Panc1 (cell line): Measurements from ENCODE around the gene KASH5. TPM values are rescaled to one million over a fixed set of nuclear protein-coding genes. Genes with fewer than 3 reads are reported as not detected.

Experiments
- ATAC-seq: fragments of 200-7000 bp; cut with Tn5 transposase; 2 replicates; pipeline ENCODE4 v1.9.1; 2020; ENCODE audit warnings: mild to moderate bottlenecking, moderate library complexity
- BruUV-seq: library from RNA; stranded (reverse); fragments of 400-500 nt; replicated peaks from 2 replicates; lab custom pipeline; 2021; lab: Mats Ljungman, UMichigan
- CTCF ChIA-PET: fragments of 300-600 bp; sonication (Branson Sonifier 250); formaldehyde crosslinking; loops from one replicate; lab custom pipeline; 2022; ENCODE audit warnings: antibody characterized with exemption; lab: Charles Lee
- POLR2A ChIA-PET: fragments of 300-600 bp; sonication (Branson Sonifier 250); formaldehyde crosslinking; loops from one replicate; lab custom pipeline; 2022; ENCODE audit warnings: antibody characterized with exemption; lab: Charles Lee
- DNase-seq: peaks from one replicate; pipeline ENCODE4 v3.0.0-alpha.2; 2010; ENCODE audit warnings: low read depth, low spot score
- H3K27ac ChIP-seq: 2 replicates; pipeline ENCODE4 v1.5.1; 2011; ENCODE audit warnings: mild to moderate bottlenecking, low read length, inconsistent platforms
- H3K27me3 ChIP-seq: fragments of 200-500 bp; sonication (Bioruptor generic); 2 replicates; pipeline ENCODE4 v1.6.0; 2014; ENCODE audit warnings: low read length, inconsistent platforms; ENCODE audit not compliant: control insufficient read depth, insufficient read depth
- H3K36me3 ChIP-seq: fragments of 200-500 bp; sonication (Bioruptor generic); 2 replicates; pipeline ENCODE4 v1.5.1; 2014; ENCODE audit warnings: inconsistent platforms, mild to moderate bottlenecking, low read length, moderate library complexity; ENCODE audit not compliant: control insufficient read depth, insufficient read depth
- H3K4me1 ChIP-seq: 2 replicates; pipeline ENCODE4 v1.5.1; 2011; ENCODE audit warnings: inconsistent platforms, mild to moderate bottlenecking, low read length, moderate library complexity; ENCODE audit not compliant: control insufficient read depth, insufficient read depth
- H3K4me3 ChIP-seq, 2 experiments: 2 replicates each; pipeline ENCODE4 v1.5.1; 2011 to 2012; ENCODE audit warnings: low read depth in 2 of 2, low read length in 2 of 2, mild to moderate bottlenecking in 2 of 2, inconsistent platforms in 1 of 2, moderate library complexity in 1 of 2
- H3K9me3 ChIP-seq: fragments of 200-500 bp; sonication (Bioruptor generic); 2 replicates; pipeline ENCODE4 v1.5.1; 2014; ENCODE audit warnings: low read depth, mild to moderate bottlenecking, inconsistent platforms, low read length, moderate library complexity; ENCODE audit not compliant: control insufficient read depth, insufficient read depth
- POLR2AphosphoS5 ChIP-seq: IDR thresholded peaks from 2 replicates; pipeline ENCODE4 v1.6.1; 2012; ENCODE audit warnings: mild to moderate bottlenecking, low read depth, low read length, moderate library complexity
- REST ChIP-seq, 2 experiments: IDR thresholded peaks; 2 replicates each; pipeline ENCODE4 v1.6.1; 2011 to 2012; ENCODE audit warnings: low read depth in 2 of 2, control low read depth in 1 of 2, low read length in 1 of 2, mild to moderate bottlenecking in 1 of 2, moderate library complexity in 1 of 2; ENCODE audit not compliant: insufficient read depth in 1 of 2
- SIN3A ChIP-seq: IDR thresholded peaks from 2 replicates; pipeline ENCODE4 v1.6.1; 2012; ENCODE audit warnings: low read depth, mild to moderate bottlenecking, low read length, moderate library complexity, borderline replicate concordance; ENCODE audit not compliant: insufficient read depth
- TCF7L2 ChIP-seq: IDR thresholded peaks from 2 replicates; pipeline ENCODE4 v1.6.1; 2011; ENCODE audit warnings: mild to moderate bottlenecking, low read depth, low read length, inconsistent platforms
- in situ Hi-C: cut with HindIII; loops from 2 replicates; pipeline ENCODE4 v1.10.0; 2016; ENCODE audit warnings: low sequenced_read_pairs, low pct_unique_long_range_greater_than_20kb
- intact Hi-C: fragments of 100-400 bp; cut with micrococcal nuclease; formaldehyde crosslinking; loops from one replicate; pipeline ENCODE4 v1.10.0; 2022; ENCODE audit not compliant: unreplicated experiment
- total RNA-seq: library from RNA; stranded (reverse); gene quantifications from one replicate; pipeline ENCODE4 v1.2.1, GENCODE V29; 2021; ENCODE audit not compliant: unreplicated experiment
- TF ChIP-seq, protein P1 (sequence below): fragments of 450-650 bp; IDR thresholded peaks from 2 replicates; pipeline ENCODE4 v1.5.1; 2017; ENCODE audit warnings: mild to moderate bottlenecking

The KASH5 gene
- total RNA-seq, 1 experiment from 2014 or later = not detected

DNA sequence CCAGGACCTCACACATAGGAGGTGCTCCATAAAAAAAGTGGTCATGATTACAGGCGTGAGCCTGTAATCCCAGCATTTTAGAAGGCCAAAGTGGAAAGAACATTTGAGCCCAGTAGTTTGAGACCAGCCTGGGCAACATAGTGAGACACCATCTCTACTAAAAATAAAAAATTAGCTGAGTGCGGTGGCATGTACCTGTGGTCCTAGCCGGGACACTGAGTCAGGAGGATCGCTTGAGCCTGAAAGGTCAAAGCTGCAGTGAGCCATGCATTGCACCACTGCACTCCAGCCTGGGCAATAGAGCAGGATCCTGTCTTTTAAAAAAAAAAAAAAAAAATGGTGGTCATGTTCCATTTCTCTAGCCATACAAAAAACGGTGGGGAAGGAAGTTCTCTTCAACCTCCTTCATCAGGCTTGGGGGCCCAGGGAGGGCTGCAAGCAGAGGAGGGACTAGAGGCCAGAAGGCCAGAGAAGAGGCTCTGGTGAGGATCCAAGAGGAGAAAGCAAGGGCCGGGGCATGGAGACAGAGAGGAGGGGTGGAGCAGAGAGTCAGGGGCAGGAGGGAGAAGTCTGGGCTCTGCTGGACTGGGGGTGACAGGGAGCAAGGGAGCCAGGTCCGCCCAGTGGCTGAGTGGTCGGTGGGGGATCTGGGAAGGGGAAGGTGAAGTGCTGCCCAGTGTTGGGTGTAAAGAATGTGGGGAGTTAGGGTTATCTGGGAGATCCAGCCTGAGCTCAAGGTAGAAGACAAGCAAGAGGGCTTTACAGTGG lies 8.9 kb downstream of the KASH5 start:
- ATAC-seq (no peak), DNase-seq (no peak)
- Histone ChIP-seq H3K4me1 (no peaks in the 10 kb centered on the region), H3K27me3 (no peaks in the 10 kb centered on the region), H3K4me3 (no peak overlapping the region), H3K9me3 (no peaks in the 10 kb centered on the region), H3K36me3 (no peaks in the 10 kb centered on the region), H3K27ac (no peak overlapping the region)
- in situ Hi-C loops = no loop called here
- no TSS peak for BruUV-seq
- intact Hi-C loops = no loop called here
- POLR2A ChIA-PET = no interaction called here
- no peak for TF ChIP-seq REST (IDR thresholded peaks at IDR 0.05; ENCODE audit: insufficient read depth in 1 of 2, low read depth in 2 of 2, low read length in 1 of 2)
- no peak for TF ChIP-seq TCF7L2
- TF ChIP-seq POLR2AphosphoS5 = no peak
- TF ChIP-seq, protein P1, sequence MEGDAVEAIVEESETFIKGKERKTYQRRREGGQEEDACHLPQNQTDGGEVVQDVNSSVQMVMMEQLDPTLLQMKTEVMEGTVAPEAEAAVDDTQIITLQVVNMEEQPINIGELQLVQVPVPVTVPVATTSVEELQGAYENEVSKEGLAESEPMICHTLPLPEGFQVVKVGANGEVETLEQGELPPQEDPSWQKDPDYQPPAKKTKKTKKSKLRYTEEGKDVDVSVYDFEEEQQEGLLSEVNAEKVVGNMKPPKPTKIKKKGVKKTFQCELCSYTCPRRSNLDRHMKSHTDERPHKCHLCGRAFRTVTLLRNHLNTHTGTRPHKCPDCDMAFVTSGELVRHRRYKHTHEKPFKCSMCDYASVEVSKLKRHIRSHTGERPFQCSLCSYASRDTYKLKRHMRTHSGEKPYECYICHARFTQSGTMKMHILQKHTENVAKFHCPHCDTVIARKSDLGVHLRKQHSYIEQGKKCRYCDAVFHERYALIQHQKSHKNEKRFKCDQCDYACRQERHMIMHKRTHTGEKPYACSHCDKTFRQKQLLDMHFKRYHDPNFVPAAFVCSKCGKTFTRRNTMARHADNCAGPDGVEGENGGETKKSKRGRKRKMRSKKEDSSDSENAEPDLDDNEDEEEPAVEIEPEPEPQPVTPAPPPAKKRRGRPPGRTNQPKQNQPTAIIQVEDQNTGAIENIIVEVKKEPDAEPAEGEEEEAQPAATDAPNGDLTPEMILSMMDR = no peak
- no peak for TF ChIP-seq SIN3A
- CTCF ChIA-PET = no interaction called here

DNA sequence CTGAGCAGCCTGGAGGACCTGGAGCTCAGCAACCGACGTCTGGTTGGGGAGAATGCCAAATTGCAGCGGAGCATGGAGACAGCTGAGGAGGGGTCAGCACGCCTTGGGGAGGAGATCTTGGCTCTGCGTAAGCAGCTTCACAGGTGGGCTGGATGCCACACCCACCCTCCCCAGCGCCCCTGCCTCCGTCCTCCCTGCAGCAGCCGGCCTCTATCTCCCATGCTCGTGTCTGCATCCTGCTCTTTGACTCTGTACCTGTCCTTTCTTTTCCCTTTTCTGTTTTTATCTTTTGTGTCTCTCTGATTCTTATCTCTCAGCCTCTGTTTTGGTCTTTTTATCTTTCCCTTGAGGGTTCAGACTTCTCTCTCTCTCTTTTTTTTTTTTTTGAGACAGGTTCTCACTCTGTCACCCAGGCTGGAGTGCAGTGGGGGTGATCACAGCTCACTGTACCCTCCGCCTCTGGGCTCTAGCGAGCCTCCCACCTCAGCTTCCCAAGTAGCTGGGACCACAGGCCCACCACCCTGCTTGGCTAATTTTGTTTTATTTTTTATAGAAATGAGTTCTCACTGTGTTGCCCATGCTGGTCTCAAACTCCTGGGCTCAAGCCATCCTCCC lies 10.1 kb downstream of the KASH5 start:
- ATAC-seq = no peak
- in situ Hi-C loops (no loop called here), intact Hi-C loops (no loop called here)
- Histone ChIP-seq H3K4me3 (no peak overlapping the region), H3K27ac (no peak overlapping the region), H3K4me1 (no peaks in the 10 kb centered on the region), H3K9me3 (no peaks in the 10 kb centered on the region), H3K36me3 (no peaks in the 10 kb centered on the region), H3K27me3 (no peaks in the 10 kb centered on the region)
- ChIA-PET CTCF (interaction anchor here (0.6 kb wide), 1 partner anchor 12 kb away, joined by 6 read pairs; no protein-coding TSS in a partner anchor), POLR2A (no interaction called here)
- TF ChIP-seq POLR2AphosphoS5 (no peak), REST (IDR thresholded peaks at IDR 0.05; ENCODE audit: insufficient read depth in 1 of 2, low read depth in 2 of 2, low read length in 1 of 2) (no peak), SIN3A (no peak), TCF7L2 (no peak)
- TF ChIP-seq, protein P1 = no peak
- DNase-seq = no peak
- BruUV-seq = no TSS peak
